ENCODE measurements around the gene CABP2. TPM values are rescaled to one million over a fixed set of nuclear protein-coding genes. Genes with fewer than 3 reads are reported as not detected.
"Not testable (repeated sequence)": the region's sequence is repeated elsewhere in the genome, so short reads cannot be mapped to it uniquely, and the experiment has no call there.

The CABP2 gene
- total RNA-seq, 1 experiment from 2014 or later: not detected

- DNase-seq (ENCODE audit: low read depth): no peak
Measured at GRCh38 chr11:67482275-67482826, 40.9 kb downstream of the CABP2 start.

GRCh38 chr11:67477344-67478050 is 45.7 kb downstream of the CABP2 start:
- DNase-seq (ENCODE audit: low read depth): not testable (repeated sequence)

GRCh38 chr11:67476692-67477091 is 46.6 kb downstream of the CABP2 start:
- DNase-seq (ENCODE audit: low read depth): not testable (repeated sequence)

- no peak for DNase-seq (ENCODE audit: low read depth)
Measured at GRCh38 chr11:67472882-67473281, 50.4 kb downstream of the CABP2 start.

- DNase-seq (ENCODE audit: low read depth): no peak
Measured at GRCh38 chr11:67470337-67471002, 52.8 kb downstream of the CABP2 start.

GRCh38 chr11:67469508-67469811 is 53.8 kb downstream of the CABP2 start:
- DNase-seq (ENCODE audit: low read depth): no peak

Small RNA genes lying within 50 kb of the gene (small RNA-seq; reads per million reads assigned to genes)
- not detected for gene MIR6752

Other genes with a start within 250 kb of the CABP2 start
- gene ANKRD13D, start 234.1 kb downstream of the CABP2 start, total RNA-seq (2014; rRNA removed; shearing (Covaris generic)): 26.5 and 27.6 TPM in 2 replicates
- 2.2 and 2.9 TPM in 2 replicates for gene SSH3, start 219.9 kb downstream of the CABP2 start, total RNA-seq (2014; rRNA removed; shearing (Covaris generic))
- 34.5 and 39.4 TPM in 2 replicates for gene POLD4, start 169.9 kb downstream of the CABP2 start, total RNA-seq (2014; rRNA removed; shearing (Covaris generic))
- gene CLCF1, start 149.8 kb downstream of the CABP2 start, total RNA-seq (2014; rRNA removed; shearing (Covaris generic)): 7.5 and 9.3 TPM in 2 replicates
- gene RAD9A, start 131.5 kb downstream of the CABP2 start, total RNA-seq (2014; rRNA removed; shearing (Covaris generic)): 6.5 and 11.7 TPM in 2 replicates
- gene PPP1CA, start 121.6 kb downstream of the CABP2 start, total RNA-seq (2014; rRNA removed; shearing (Covaris generic)): 324 and 339 TPM in 2 replicates
- 0.05 TPM in 1 of 2 replicates, not detected in the other for gene TBC1D10C, start 119.4 kb downstream of the CABP2 start, total RNA-seq (2014; rRNA removed; shearing (Covaris generic))
- 0.13 TPM in 1 of 2 replicates, not detected in the other for gene CARNS1, start 107.8 kb downstream of the CABP2 start, total RNA-seq (2014; rRNA removed; shearing (Covaris generic))
- 49.0 and 52.7 TPM in 2 replicates for gene RPS6KB2, start 95.0 kb downstream of the CABP2 start, total RNA-seq (2014; rRNA removed; shearing (Covaris generic))
- gene PTPRCAP, start 85.8 kb downstream of the CABP2 start, total RNA-seq (2014; rRNA removed; shearing (Covaris generic)): 0.60 TPM in 1 of 2 replicates, not detected in the other
- gene CORO1B, start 80.0 kb downstream of the CABP2 start, total RNA-seq (2014; rRNA removed; shearing (Covaris generic)): 113 and 151 TPM in 2 replicates
- gene GPR152, start 70.7 kb downstream of the CABP2 start, total RNA-seq (2014; rRNA removed; shearing (Covaris generic)): not detected in 2 replicates
- not detected in 2 replicates for gene CABP4, start 68.1 kb downstream of the CABP2 start, total RNA-seq (2014; rRNA removed; shearing (Covaris generic))
- gene TMEM134, start 54.2 kb downstream of the CABP2 start, total RNA-seq (2014; rRNA removed; shearing (Covaris generic)): 3.3 and 6.9 TPM in 2 replicates
- 81.5 and 91.2 TPM in 2 replicates for gene AIP, start 40.4 kb downstream of the CABP2 start, total RNA-seq (2014; rRNA removed; shearing (Covaris generic))
- 0.13 and 0.90 TPM in 2 replicates for gene PITPNM1, start 18.1 kb downstream of the CABP2 start, total RNA-seq (2014; rRNA removed; shearing (Covaris generic))
- 20.0 and 24.7 TPM in 2 replicates for gene CDK2AP2, start 15.3 kb downstream of the CABP2 start, total RNA-seq (2014; rRNA removed; shearing (Covaris generic))
- gene GSTP1, start 60.4 kb upstream of the CABP2 start, total RNA-seq (2014; rRNA removed; shearing (Covaris generic)): 904 and 1,034 TPM in 2 replicates
- 202 and 217 TPM in 2 replicates for gene NDUFV1, start 83.5 kb upstream of the CABP2 start, total RNA-seq (2014; rRNA removed; shearing (Covaris generic))
- 17.0 and 21.5 TPM in 2 replicates for gene NUDT8, start 106.5 kb upstream of the CABP2 start, total RNA-seq (2014; rRNA removed; shearing (Covaris generic))
- not detected in 2 replicates for gene TBX10, start 116.3 kb upstream of the CABP2 start, total RNA-seq (2014; rRNA removed; shearing (Covaris generic))
- not detected in 2 replicates for gene ACY3, start 127.3 kb upstream of the CABP2 start, total RNA-seq (2014; rRNA removed; shearing (Covaris generic))
- gene ALDH3B2, start 151.2 kb upstream of the CABP2 start, total RNA-seq (2014; rRNA removed; shearing (Covaris generic)): not detected in 2 replicates

All from HT1080 (cell line).